IPS-NIHi7 (cell line): ENCODE results near the gene SLC2A14.
"Not testable (repeated sequence)": the region's sequence is repeated elsewhere in the genome, so short reads cannot be mapped to it uniquely, and the experiment has no call there.

ENCODE experiments used
- DNase-seq: peaks from one replicate; pipeline ENCODE4 v3.0.0; 2012; ENCODE audit warnings: mixed read lengths; ENCODE audit errors: extremely low spot score

Gene SLC2A14

DNA sequence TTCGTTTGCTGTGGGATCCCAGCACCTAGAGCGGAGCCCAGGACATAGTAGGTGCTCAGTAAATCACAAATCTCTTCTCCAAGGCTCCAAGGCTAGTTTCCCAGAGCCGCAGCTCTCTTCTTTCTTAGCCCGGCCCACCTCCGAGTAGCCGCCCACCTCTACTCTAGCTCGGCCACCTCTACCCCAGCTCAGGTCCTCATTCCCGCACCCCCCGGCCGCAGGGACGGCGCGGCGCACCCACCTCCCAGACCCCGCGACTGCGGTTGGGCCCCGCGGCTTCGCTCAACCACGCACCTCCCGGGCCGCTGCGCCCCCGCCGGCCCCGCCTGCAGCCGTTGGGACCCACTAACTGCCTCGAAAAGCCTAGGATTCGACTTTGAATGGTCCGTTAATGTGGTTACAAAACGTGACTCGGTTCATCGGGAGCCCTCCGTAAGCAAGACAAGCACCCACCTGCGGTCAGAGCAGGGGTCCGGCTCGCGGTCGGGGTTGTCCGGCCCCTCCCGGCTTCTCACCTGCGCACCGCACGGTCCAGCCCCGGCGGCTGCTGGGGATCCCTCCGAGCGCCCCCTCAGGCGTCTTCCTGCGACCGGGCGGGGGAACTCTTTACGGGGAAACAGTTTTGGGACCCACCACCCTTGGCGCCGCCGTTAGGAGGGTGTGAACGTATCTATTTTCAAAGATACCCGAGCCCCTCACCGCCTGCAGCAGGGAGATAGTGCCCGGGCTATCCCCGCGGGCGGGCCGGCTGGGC, at the start of gene SLC2A14:
TSS of gene SLC2A14 (minus strand) at position 350 of the 754 bp plus-strand sequence. CDS start 3,035 bp downstream, outside the sequence.
- no peak for DNase-seq

DNA sequence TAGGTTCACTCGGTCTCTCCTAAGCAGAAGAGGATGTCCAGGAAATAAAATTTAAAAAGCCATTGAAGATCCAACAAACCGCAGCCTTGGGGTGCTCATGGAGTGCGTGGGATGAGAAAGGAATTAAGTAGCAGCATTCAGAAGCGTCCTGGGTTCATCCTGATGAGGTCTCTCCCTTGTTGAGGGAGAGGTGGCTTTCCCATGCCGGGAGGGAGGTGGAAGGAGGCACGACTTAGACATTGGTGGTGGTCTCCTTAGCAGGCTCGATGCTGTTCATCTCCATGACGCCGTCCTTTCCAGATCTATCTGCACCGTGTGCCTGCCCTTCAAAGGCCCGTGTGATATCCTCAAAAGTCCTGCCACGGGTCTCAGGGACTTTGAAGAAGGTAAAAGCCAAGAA, 48.5 kb upstream of the SLC2A14 start:
- not testable (repeated sequence) for DNase-seq

DNA sequence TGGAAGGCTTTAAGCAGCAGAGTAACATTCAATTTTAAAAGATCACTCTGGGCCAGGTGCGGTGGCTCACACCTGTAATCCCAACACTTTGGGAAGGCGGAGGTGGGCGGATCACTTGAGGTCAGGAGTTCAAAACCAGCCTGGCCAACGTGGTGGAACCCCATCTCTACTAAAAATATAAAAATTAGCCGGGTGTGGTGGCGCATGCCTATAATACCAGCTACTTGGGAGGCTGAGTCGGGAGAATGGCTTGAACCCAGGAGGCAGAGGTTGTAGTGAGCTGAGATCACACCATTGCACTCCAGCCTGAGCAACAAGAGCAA, 45.5 kb upstream of the SLC2A14 start:
- not testable (repeated sequence) for DNase-seq

DNA sequence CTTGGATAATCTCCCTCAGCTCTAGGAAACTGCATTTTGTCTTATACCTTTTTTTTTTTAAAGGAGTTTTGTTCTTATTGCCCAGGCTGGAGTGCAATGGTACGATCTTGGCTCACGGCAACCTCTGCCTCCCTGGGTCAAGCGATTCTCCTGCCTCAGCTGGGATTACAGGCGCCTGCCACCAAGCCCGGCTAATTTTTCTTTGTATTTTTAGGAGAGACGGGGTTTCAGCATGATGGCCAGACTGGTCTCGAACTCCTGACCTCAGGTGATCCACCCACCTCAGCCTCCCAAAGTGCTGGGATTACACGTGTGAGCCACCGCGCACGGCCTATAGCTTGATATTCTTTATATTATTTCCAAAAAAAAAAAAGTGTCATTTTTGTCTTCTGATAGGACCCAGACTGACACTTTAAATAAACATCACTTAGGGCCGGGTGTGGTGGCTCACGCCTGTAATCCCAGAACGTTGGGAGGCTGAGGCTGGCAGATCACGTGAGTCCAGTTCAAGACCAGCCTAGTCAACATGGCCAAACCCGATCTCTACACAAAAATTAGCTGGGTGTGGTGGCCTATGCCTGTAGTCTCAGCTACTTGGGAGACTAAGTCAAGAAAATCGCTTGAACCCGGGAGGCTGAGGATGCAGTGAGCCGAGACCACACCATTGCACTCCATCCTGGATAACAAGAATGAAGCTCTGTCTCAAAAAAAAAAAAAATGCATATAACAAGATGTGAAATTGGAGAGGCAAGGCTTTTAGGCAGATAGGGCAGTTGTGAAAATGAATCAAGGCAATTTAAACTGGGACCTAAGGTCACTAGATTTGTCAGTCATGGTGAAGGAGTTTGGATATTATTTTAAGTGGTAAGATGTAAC, 44.9 kb upstream of the SLC2A14 start:
- DNase-seq: no peak

DNA sequence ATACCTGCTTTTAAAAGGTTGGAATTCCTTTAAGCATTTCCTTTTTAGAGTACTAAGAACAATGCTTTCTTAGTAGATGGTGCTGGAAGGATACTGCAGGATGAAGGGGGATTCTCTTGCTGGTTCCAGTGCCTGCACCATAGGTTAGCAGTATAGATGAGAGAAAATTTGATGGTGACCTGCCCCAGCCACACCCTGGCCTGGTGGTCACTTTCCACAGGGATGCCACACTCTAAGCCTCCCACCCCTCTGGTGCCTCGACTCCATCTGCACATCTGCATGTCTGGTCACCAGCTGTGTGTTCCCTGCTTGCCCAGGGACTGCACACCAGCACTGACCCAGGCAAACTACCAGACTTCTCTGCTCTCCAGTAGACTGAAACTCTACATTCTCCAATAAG, 44.2 kb upstream of the SLC2A14 start:
- DNase-seq: no peak

DNA sequence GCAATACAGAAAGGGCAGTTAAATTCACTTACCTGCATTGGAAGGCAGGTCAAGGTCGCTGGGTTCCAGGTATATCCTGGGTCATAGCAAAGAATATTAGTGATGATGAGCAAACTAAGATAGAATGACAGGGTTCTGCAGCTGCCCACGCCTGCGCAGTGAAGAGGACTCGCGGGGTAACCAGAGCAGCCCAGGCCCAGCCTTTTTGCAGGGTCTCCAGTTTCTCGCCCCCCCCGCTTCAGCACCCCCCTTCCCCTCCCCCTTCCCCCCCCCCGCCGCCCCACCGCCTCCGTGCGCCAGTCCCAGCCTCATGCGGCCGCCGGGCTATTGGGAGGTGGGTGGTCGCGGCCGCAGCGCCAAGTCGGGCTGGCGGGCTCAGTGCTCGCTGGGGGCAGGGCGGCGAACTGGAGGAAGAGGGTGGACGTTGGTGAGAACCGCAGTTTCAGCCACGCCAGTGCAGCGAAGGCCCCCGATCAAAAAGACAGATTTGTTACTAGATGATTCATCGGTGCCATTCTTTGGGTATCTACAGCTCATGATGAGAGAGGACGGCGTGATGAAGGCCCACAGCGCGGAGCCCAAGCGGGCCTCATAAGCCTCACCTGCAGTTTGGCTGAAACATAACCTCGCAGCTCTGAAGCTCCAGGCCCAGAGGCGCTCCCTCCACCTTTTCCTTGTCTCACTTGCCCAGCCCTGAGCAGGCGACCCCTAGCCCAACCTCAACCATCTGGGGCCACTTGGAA, 43.1 kb upstream of the SLC2A14 start:
- no peak for DNase-seq

DNA sequence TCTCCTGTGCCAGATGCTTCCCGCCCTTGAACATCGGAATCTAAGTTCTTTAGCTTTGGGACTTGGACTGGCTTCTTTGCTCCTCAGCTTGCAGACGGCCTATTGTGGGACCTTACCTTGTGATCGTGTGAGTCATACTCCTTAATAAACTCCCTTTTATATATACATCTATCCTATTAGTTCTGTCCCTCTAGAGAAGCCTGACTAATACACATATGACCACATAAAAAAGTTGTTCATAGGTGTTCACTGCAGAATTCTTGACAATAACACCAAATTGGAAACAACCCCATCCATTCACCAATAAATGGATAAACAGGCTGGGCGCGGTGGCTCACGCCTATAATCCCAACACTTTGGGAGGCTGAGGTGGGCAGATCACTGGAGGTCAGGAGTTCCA, 37.4 kb upstream of the SLC2A14 start:
- DNase-seq: not testable (repeated sequence)

DNA sequence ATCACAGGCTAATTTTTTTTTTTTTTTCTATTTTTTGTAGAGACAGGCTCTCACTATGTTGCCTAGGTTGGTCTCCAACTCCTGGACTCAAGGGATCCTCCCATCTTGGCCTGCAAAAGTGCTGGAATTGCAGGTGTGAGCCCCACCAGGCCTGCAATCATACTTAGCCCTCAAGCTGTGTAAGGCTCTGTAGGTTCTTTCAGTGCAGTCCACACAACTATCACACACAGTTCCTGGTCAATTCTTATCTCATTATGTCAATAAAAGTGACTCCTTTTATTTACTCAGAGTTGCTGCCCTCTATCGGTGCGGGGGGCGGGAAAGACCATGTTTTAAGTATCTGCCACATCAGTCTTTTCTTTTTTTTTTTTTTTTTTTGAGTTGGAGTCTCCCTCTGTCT, 34.3 kb upstream of the SLC2A14 start:
- peak; percentile 60 for DNase-seq

DNA sequence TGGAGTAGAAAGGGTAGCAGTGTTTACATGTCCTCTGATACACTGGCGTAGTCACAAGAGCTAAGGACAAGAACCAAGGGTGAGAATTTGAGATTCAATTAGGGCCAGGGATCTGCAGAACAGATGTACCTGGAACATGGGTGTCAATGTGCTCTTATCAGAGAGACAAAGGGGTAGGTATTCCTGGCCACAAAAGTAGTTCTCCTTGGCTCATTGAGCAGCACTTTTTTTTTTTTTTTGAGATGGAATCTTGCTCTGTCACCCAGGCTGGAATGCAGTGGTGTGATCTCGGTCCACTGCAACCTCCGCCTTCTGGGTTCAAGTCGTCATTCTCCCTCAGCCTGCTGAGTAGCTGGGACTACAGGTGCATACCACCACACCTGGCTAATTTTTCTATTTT, 33.6 kb upstream of the SLC2A14 start:
- DNase-seq: not testable (repeated sequence)

DNA sequence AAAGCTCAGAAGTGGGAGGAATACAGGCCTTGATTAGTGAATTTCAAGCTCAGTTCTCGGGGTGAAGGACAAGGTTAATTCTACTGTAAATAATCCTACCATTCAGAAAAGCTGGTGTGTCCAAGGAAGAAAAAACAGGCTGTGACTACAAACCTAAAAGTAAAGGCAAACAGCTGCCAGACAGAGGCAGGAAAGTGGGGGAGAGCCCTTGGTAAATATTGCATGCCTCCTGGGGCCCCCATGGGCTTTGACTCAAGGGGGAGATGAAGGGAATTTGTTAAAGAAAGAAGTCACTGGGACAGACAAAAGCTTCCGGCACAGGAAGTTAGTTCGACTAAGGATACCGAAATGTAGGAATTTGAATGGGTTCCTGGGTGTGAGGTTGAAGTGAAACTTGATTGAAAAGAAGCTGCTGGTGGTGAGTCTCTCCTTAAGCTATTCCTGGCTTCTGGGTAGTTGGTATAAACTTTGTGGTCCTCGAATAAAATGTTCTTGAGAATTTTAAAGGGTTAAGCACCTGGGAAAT, 32.9 kb upstream of the SLC2A14 start:
- DNase-seq: peak; percentile 25

DNA sequence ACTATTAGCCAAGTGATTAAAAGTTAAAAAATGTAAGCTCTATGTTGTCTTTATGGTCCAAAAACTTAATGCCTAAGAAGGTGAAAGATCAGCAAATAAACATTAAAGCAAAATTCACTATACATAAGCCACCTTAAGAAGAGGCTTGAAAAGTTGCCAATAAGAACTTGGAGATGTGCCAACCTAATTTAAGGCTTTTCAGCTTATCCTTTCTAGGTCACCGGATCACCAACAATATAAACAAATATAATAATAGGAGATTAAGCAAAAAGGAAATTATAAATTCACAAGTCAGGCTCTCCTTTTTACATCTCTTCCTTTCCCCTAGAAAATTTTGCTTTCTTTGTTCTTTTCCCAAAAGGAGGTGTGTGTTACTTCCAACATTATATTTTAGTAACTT, 32.4 kb upstream of the SLC2A14 start:
- no peak for DNase-seq

DNA sequence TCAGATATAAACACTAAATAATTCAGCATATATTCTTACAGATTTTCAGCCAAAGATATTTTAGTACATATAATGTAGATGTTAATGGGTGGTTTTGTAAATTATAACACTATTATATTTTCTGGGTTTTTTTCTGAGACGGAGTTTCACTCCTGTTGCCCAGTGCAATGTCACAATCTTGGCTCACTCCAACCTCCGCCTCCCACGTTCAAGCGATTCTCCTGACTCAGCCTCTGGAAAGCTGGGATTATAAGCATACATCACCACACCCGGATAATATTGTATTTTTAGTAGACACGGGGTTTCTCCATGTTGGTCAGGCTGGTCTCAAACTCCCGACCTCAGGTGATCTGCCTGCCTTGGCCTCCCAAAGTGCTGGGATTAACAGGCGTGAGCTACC, 29.7 kb upstream of the SLC2A14 start:
- DNase-seq: not testable (repeated sequence)

DNA sequence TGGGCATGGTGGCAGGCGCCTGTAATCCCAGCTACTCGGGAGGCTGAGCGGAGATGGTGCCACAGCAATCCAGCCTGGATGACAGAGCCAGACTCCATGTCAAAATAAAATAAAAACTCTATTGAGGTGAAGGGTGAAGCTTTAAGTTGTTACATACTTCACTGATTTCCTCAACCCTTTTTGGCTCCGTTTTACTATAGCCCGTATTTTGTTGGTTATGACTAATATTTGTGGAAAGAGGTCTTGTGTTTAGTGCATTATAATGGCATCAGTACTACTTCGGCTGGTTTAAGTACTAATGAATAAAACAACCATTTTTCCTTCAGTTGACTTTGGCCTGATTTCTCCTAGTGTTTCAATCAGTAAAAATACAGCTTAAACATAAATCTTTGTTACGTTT, 27.0 kb upstream of the SLC2A14 start:
- DNase-seq: no peak

DNA sequence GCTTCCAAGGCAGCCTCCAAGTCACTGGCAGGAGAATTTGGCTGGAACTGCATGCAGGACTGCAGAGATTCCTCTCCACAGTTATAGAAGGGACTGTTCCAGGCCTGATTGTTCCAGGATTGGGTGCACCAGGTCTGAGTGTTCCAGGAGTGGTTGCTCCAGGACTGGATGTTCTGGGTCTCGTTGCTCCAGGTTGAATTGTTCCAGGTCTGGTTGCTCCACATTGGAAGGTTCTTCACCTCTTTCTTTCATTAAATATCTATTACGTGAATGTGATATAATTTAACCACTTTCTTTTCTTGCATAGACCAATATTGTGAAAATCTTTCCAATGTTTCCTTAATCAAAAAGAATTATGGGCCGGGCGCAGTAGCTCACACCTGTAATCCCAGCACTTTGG, 24.0 kb upstream of the SLC2A14 start:
- not testable (repeated sequence) for DNase-seq

DNA sequence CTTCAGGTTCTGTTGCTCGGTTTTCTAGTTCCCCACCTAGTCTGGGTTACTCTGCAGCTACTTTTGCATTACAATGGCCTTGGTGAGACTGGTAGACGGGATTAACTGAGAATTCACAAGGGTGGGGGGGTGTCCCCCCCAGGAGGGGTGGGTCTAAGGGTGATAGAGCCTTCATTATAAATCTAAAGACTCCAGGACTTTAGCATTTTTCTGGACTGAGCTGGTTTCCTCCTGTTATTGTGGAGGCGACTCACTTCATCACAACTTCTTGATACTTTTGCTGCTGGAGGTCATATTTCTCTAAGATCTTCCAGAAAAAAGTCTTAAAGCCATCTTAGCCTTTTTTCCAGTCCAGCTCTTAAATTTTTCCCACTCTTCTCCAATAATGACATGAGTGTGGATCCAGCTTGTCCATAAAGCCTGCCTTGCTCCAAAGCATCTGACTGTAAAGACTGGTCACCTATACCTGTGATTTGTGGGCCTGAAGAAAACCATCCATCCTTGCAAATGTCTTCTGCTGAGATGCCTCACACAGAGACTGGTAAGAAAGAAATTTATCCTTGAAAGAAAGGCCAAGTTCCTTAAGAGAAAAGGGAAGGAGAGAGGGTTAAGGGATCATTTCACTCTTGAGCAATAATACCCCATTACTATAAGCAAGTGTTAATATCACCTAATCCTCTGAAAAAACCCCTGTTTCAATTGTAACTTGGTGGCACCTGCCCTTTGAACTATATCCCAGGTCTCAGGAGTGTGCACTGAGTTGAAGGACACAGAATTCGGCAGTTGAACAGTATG, 19.7 kb upstream of the SLC2A14 start:
- no peak for DNase-seq

DNA sequence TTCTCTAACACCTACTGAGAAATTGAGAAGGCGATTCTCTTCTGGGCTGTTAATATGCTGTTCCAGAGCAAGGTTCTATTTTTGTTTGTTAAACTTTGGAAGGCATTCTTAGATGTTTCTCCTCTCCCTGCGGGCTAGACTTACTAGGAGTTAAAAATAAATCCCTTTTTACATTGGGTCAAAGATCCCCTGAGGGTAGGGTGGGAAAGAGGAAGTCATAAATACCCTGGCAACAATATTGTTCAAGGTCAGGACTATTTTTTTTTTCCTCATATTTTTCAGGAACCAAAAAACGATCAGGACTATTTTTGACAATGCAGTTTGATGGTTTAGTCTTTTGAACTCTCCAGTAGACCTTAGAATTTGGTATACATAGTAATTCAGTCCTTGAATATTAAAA, 12.0 kb upstream of the SLC2A14 start:
- no peak for DNase-seq

DNA sequence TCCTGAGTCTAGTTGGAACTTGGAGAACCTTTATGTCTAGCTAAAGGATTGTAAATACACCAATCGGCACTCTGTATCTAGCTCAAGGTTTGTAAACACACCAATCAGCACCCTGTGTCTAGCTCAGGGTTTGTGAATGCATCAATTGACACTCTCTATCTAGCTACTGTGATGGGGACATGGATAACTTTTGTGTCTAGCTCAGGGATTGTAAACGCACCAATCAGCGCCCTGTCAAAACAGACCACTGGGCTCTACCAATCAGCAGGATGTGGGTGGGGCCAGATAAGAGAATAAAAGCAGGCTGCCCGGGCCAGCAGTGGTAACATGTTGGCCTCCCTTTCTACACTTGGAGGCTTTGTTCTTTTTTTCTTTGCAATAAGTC, 9.0 kb upstream of the SLC2A14 start:
- not testable (repeated sequence) for DNase-seq

DNA sequence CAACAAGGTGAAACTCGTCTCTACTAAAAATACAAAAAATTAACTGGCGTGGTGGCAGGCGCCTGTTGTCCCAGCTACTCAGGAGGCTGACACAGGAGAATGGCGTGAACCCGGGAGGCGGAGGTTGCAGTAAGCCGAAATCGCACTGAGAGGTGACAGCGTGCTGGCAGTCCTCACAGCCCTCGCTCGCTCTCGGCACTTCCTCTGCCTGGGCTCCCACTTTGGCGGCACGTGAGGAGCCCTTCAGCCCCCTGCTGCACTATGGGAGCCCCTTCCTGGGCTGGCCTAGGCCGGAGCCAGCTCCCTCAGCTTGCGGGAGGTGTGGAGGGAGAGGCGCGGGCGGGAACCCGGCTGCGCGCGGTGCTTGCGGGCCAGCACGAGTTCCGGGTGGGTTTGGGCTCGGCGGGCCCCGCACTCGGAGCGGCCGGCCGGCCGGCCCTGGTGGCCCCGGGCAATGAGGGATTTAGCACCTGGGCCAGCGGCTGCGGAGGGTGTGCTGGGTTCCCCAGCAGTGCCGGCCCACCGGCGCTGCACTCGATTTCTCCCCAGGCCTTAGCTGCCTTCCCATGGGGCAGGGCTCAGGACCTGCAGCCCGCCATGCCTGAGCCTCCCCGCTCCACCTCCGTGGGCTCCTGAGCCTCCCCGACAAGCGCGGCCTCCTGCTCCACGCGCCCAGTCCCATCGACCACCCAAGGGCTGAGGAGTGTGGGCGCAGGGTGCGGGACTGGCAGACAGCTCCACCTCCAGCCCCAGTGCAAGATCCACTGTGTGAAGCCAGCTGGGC, 8.4 kb upstream of the SLC2A14 start:
- DNase-seq: not testable (repeated sequence)

DNA sequence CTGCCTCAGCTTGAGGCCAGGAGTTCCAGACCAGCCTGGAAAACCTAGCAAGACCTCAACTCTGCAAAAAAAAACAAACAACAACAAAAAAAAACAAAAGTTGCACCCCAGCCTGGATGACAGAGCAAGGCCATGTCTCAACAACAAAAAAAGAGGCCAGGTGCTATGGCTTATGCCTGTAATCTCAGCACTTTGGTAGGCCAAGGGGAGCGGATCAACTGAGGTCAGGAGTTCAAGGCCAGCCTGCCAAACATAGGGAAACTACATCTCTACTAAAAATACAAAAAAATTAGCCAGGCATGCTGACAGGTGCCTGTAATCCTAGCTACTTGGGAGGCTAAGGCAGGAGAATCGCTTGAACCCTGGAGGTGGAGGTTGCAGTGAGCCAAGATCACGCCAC, 6.5 kb upstream of the SLC2A14 start:
- no peak for DNase-seq

DNA sequence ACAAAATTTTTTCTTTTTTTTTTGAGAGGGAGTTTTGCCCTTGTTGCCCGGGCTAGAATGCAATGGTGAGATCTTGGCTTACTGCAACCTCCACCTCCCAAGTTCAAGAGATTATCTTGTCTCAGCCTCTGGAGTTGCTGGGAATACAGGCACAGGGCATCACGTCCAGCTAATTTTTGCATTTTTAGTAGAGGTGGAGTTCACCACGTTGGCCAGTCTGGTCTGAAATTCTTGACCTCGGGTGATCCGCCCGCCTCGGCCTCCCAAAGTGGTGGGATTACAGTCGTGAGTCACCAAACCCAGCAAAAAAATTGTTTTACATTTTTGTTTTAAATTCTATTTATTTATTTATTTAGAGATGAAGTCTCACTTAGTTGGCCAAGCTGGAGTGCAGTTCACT, 4.7 kb upstream of the SLC2A14 start:
- no peak for DNase-seq

DNA sequence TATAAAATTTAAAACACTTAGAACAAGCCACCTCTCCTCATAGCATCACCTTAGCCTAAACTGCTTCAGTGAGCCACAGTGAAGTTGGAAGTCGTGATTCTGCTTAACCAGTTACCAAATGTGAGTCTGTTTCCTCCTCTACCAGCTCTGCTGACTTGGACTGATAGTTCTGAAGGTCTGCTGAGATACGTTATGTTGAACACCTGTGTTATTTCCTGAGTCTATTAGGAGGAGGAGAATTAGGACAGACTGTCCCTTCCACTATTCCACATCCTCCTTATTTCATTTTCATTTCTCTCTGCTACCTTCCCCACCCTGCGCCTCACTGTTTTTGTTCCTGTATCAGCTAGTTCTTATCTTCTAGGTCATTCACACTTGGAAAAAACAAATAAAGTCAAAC, 2.4 kb downstream of the SLC2A14 start:
- no peak for DNase-seq
